Activated gamma-delta T cell treated with Interleukin-2 at 50 U/mL for 16 hours (primary cell): Measurements from ENCODE around the gene SLPI.

Experiments used
- DNase-seq: peaks from one replicate; pipeline ENCODE4 v3.0.0-alpha.2; 2020

Gene SLPI

GRCh38 chr20:45211569-45212474, 42.5 kb downstream of the SLPI start:
- DNase-seq, result no peak

- no peak for DNase-seq
Measured at GRCh38 chr20:45209924-45210323, 44.4 kb downstream of the SLPI start.

- no peak for DNase-seq
Measured at GRCh38 chr20:45206725-45207124, 47.6 kb downstream of the SLPI start, which contains the start of gene SEMG1. Gene SEMG1 (plus strand): TSS chr20:45207033. CDS start chr20:45207054, 21 bp downstream.
